K562 (cell line): ENCODE measurements around the gene C18orf63. TPM values are rescaled to one million over a fixed set of nuclear protein-coding genes. Genes with fewer than 3 reads are reported as not detected.

ENCODE experiments used
- ATAC-seq: fragments of 200-7000 bp; cut with Tn5 transposase; 3 replicates; pipeline ENCODE4 v1.9.1; 2020; ENCODE audit warnings: moderate library complexity
- BruUV-seq: library from RNA; stranded (reverse); fragments of 400-500 nt; replicated peaks from 2 replicates; lab custom pipeline; 2021; lab: Mats Ljungman, UMichigan
- CTCF ChIA-PET: fragments of 300-600 bp; formaldehyde crosslinking; extraction: SDS; loops from one replicate; lab custom pipeline; 2021; ENCODE audit warnings: low intra/inter-chr PET ratio; lab: Yijun Ruan, JAX
- POLR2A ChIA-PET: fragments of 300-600, 350-650 bp; sonication (Branson Sonifier 250); formaldehyde crosslinking; extraction: SDS; loops from one replicate; lab custom pipeline; 2021; ENCODE audit warnings: antibody characterized with exemption, inconsistent platforms; lab: Yijun Ruan, JAX
- DNase-seq, 4 experiments: peaks; one replicate each; pipeline versions ENCODE4 v3.0.0 to v3.0.0-alpha.2; 2011 to 2018; ENCODE audit warnings: low spot score in 3 of 4, mixed read lengths in 3 of 4; ENCODE audit errors: extremely low read depth in 1 of 4
- FAIRE-seq: peaks from 2 replicates; lab custom pipeline; 2011; peaks lifted over from hg19 to GRCh38; lab: Jason Lieb, UNC
- H2AFZ ChIP-seq: 2 replicates; pipeline ENCODE4 v1.6.0; 2011; ENCODE audit warnings: low read depth, low read length, control low read depth, inconsistent platforms
- H3K27ac ChIP-seq: fragments of 200-600 bp; 3 replicates; pipeline ENCODE4 v1.8.0; 2011; ENCODE audit warnings: low read depth, mild to moderate bottlenecking, control low read depth, inconsistent platforms, low read length, moderate library complexity, mixed read lengths; ENCODE audit errors: extremely low read depth
- H3K27me3 ChIP-seq, 2 experiments: fragments of 300-600 bp in 1 of 2; 2 replicates in 1 of 2; 3 replicates in 1 of 2; pipeline versions ENCODE4 v1.6.0 to v1.8.0; 2011; ENCODE audit warnings: inconsistent platforms in 2 of 2, low read length in 2 of 2, mild to moderate bottlenecking in 1 of 2, mixed read lengths in 1 of 2, moderate library complexity in 1 of 2; ENCODE audit not compliant: control insufficient read depth in 2 of 2, insufficient read depth in 2 of 2
- H3K36me3 ChIP-seq: fragments of 300-600 bp; 3 replicates; pipeline ENCODE4 v1.8.0; 2011; ENCODE audit warnings: mild to moderate bottlenecking, low read length, inconsistent platforms; ENCODE audit not compliant: control insufficient read depth, insufficient read depth
- H3K4me1 ChIP-seq, 2 experiments: fragments of 200-600 bp in 1 of 2; replicated peaks in 1 of 2; 2 replicates in 1 of 2; 3 replicates in 1 of 2; pipeline versions ENCODE4 v1.5.1 to v1.8.0; 2011; ENCODE audit warnings: inconsistent platforms in 2 of 2, low read length in 2 of 2, mild to moderate bottlenecking in 1 of 2, mixed read lengths in 1 of 2, moderate library complexity in 1 of 2; ENCODE audit not compliant: control insufficient read depth in 2 of 2, insufficient read depth in 2 of 2
- H3K4me2 ChIP-seq: 2 replicates; pipeline ENCODE4 v1.6.1; 2011; ENCODE audit warnings: low read length, control low read depth, inconsistent platforms, mixed read lengths; ENCODE audit not compliant: insufficient read depth
- H3K4me3 ChIP-seq: fragments of 200-600 bp; sonication (generic), shearing (Covaris generic); 2 replicates; pipeline ENCODE4 v1.5.1; 2016; ENCODE audit warnings: control low read depth, inconsistent platforms
- H3K79me2 ChIP-seq: fragments of 200-600 bp; 3 replicates; pipeline ENCODE4 v1.8.0; 2011; ENCODE audit warnings: low read length, inconsistent platforms; ENCODE audit not compliant: control insufficient read depth, insufficient read depth
- H3K9ac ChIP-seq, 2 experiments: 2 replicates each; pipeline versions ENCODE4 v1.6.0 to v1.6.1; 2011; ENCODE audit warnings: low read depth in 2 of 2, low read length in 2 of 2, control low read depth in 1 of 2, inconsistent platforms in 1 of 2, mild to moderate bottlenecking in 1 of 2, mixed read lengths in 1 of 2; ENCODE audit not compliant: insufficient read depth in 1 of 2
- H3K9me1 ChIP-seq: one replicate; pipeline ENCODE4 v1.6.0; 2011; ENCODE audit warnings: inconsistent platforms, mild to moderate bottlenecking, low read length, moderate library complexity; ENCODE audit not compliant: control insufficient read depth, insufficient read depth
- H3K9me3 ChIP-seq: replicated peaks from 2 replicates; pipeline ENCODE4 v1.5.1; 2011; ENCODE audit warnings: low read depth, low read length, inconsistent platforms; ENCODE audit not compliant: control insufficient read depth, insufficient read depth
- H4K20me1 ChIP-seq: replicated peaks from 2 replicates; pipeline ENCODE4 v1.6.1; 2011; ENCODE audit warnings: low read length, inconsistent platforms, mixed read lengths; ENCODE audit not compliant: control insufficient read depth, insufficient read depth
- ETS1 ChIP-seq: conservative IDR thresholded peaks from 2 replicates; pipeline ENCODE4 v1.6.1; 2011; ENCODE audit warnings: low read depth, mild to moderate bottlenecking, low read length; ENCODE audit not compliant: control insufficient read depth
- PHF21A ChIP-seq: fragments of 450-650 bp; IDR thresholded peaks from 2 replicates; pipeline ENCODE4 v1.6.1; 2017; ENCODE audit warnings: low read depth, borderline replicate concordance
- PURB ChIP-seq: sonication (generic); formaldehyde crosslinking; IDR thresholded peaks from 2 replicates; pipeline ENCODE4 v1.9.0; 2021; ENCODE audit warnings: low read depth, mild to moderate bottlenecking, missing genetic modification reagents
- SPI1 ChIP-seq: IDR thresholded peaks from 2 replicates; pipeline ENCODE4 v1.6.1; 2011; ENCODE audit warnings: low read depth, low read length, control low read depth, borderline replicate concordance
- WGBS: fragments of 100-300 bp; shearing (Covaris generic); methylation state at CpG from one replicate; pipeline ENCODE4 v1.1.6; 2016; ENCODE audit warnings: low coverage, mixed read lengths; ENCODE audit not compliant: insufficient coverage; ENCODE audit errors: missing lambda C conversion rate; 5-methylcytosine and 5-hydroxymethylcytosine counted together
- in situ Hi-C: fragments of 300-500 bp; cut with MboI; formaldehyde crosslinking; loops from 4 replicates; pipeline ENCODE4 v1.15.0; 2018; ENCODE audit warnings: inconsistent platforms, mixed read lengths
- intact Hi-C: fragments of 100-400 bp; cut with micrococcal nuclease; formaldehyde crosslinking; loops from 2 replicates; pipeline ENCODE4 v1.14.2; 2022
- polyA plus RNA-seq, 8 experiments: library from polyadenylated mRNA; depleted of rRNA in 4 of 8; stranded (reverse) in 5 of 8; unstranded in 3 of 8; fragments of >200 nt; fragmentation: Nextera tagmentation in 2 of 8; fragmentation: Illumina TruSeq in 1 of 8; extraction: Ambion mirVana in 2 of 8; extraction: Trizol in 1 of 8; gene quantifications; 2 replicates each; pipeline versions ENCODE4 v1.2.1 to v1.2.3, GENCODE V29; 2011 to 2014; ENCODE audit warnings: inconsistent platforms in 1 of 8, missing spikeins in 1 of 8
- total RNA-seq, 7 experiments: library from RNA; depleted of rRNA in 6 of 7; stranded (reverse); fragments of >200 nt in 6 of 7; fragmentation: Illumina TruSeq in 2 of 7; extraction: Trizol in 2 of 7; gene quantifications; 2 replicates each; pipeline versions ENCODE4 v1.2.1 to v1.2.3, GENCODE V29; 2011 to 2021; ENCODE audit warnings: low replicate concordance in 1 of 7

C18orf63 gene
- total and polyA plus RNA-seq, 9 of the 15 experiments (the other 6 are each of a cell fraction or from before 2014, with no cell fraction given) = not detected

GRCh38 chr18:74377776-74378175 lies 62.1 kb downstream of the C18orf63 start (continued):
- no peak for TF ChIP-seq ETS1
- no peak for TF ChIP-seq PURB (CRISPR knock-in tag)

- in situ Hi-C loops = no loop called here
- TF ChIP-seq SPI1 = 0 out of 2 replicates have a peak, but pooled peaks have one; percentile 39
- no peak for TF ChIP-seq PHF21A
- no peaks in the 10 kb centered on the region for H3K36me3 ChIP-seq
- no peaks in the 10 kb centered on the region for H4K20me1 ChIP-seq
- no peak overlapping the region for H2AFZ ChIP-seq
- no peak overlapping the region for H3K9ac ChIP-seq
- H3K27ac ChIP-seq = no peak overlapping the region
- WGBS = 6% methylated on average over 4 of the region's 4 CpGs
- ATAC-seq (no peak), DNase-seq (no peak), FAIRE-seq (no peak)
- ChIA-PET POLR2A (interaction anchor here (0.6 kb wide), 2 partner anchors 18 to 196 kb away, joined by 3 to 4 read pairs; no protein-coding TSS in a partner anchor), CTCF (no interaction called here)
- H3K9me1 ChIP-seq = no peaks in the 10 kb centered on the region
- no peaks in the 10 kb centered on the region for H3K9me3 ChIP-seq
- no peaks in the 10 kb centered on the region for H3K4me1 ChIP-seq
- no peak overlapping the region for H3K4me2 ChIP-seq
- H3K79me2 ChIP-seq = no peaks in the 10 kb centered on the region
- BruUV-seq = no TSS peak
- intact Hi-C loops = no loop called here
- H3K4me3 ChIP-seq = no peak overlapping the region
- peaks cover 2 to 21% of the 10 kb centered on the region in 2 experiments; a peak in 3 of 5 replicates for H3K27me3 ChIP-seq
Observed at GRCh38 chr18:74378179-74378682, 62.6 kb downstream of the C18orf63 start.
